WTC11 (cell line): ENCODE results near the gene OR8G1. TPM values are rescaled to one million over a fixed set of nuclear protein-coding genes. Genes with fewer than 3 reads are reported as not detected.

Source experiments
- ATAC-seq: fragments of 200-7000 bp; cut with Tn5 transposase; 2 replicates; pipeline ENCODE4 v1.10.0; 2021; ENCODE audit warnings: mild to moderate bottlenecking, moderate library complexity
- CTCF ChIA-PET: fragments of 300-600 bp; sonication (Branson Sonifier 250); formaldehyde crosslinking; loops from one replicate; lab custom pipeline; 2021; ENCODE audit warnings: antibody characterized with exemption; lab: Charles Lee
- POLR2A ChIA-PET: fragments of 350-600 bp; sonication (Branson Sonifier 250); formaldehyde crosslinking; loops from one replicate; lab custom pipeline; 2021; ENCODE audit warnings: antibody characterized with exemption; lab: Charles Lee
- DNase-seq: peaks from one replicate; pipeline ENCODE4 v3.0.0; 2021; ENCODE audit warnings: low spot score
- H3K27ac Mint-ChIP-seq: 2 replicates; pipeline ENCODE4 v1.8.0; 2021; ENCODE audit warnings: mixed read lengths
- H3K27me3 Mint-ChIP-seq: 2 replicates; pipeline ENCODE4 v1.8.0; 2021; ENCODE audit warnings: low read depth, mild to moderate bottlenecking, moderate library complexity, mixed read lengths
- H3K36me3 Mint-ChIP-seq: 2 replicates; pipeline ENCODE4 v1.8.0; 2021; ENCODE audit warnings: mixed read lengths
- H3K4me1 Mint-ChIP-seq: 2 replicates; pipeline ENCODE4 v1.8.0; 2022; ENCODE audit warnings: mixed read lengths
- H3K4me3 Mint-ChIP-seq: 2 replicates; pipeline ENCODE4 v1.8.0; 2021; ENCODE audit warnings: mild to moderate bottlenecking, moderate library complexity, mixed read lengths
- H3K9me3 Mint-ChIP-seq: 2 replicates; pipeline ENCODE4 v1.8.0; 2021; ENCODE audit warnings: mixed read lengths
- ATF1 ChIP-seq: sonication (generic); formaldehyde crosslinking; IDR thresholded peaks from 2 replicates; pipeline ENCODE4 v1.8.1; 2023; ENCODE audit warnings: mild to moderate bottlenecking, moderate library complexity, missing genetic modification reagents
- NFE2L1 ChIP-seq: sonication (generic); formaldehyde crosslinking; IDR thresholded peaks from 2 replicates; pipeline ENCODE4 v1.8.1; 2023; ENCODE audit warnings: missing genetic modification reagents
- NR2C2 ChIP-seq: sonication (generic); formaldehyde crosslinking; IDR thresholded peaks from 2 replicates; pipeline ENCODE4 v1.8.0; 2022; ENCODE audit warnings: mild to moderate bottlenecking, missing genetic modification reagents
- NR3C1 ChIP-seq: sonication (generic); formaldehyde crosslinking; conservative IDR thresholded peaks from 2 replicates; pipeline ENCODE4 v1.8.1; 2023; ENCODE audit warnings: low read depth, mild to moderate bottlenecking, missing genetic modification reagents
- PRRX2 ChIP-seq: fragments of 250-450 bp; sonication (Bioruptor Pico); IDR thresholded peaks from 2 replicates; pipeline ENCODE4 v1.8.0; 2021; ENCODE audit warnings: mild to moderate bottlenecking
- ZNF121 ChIP-seq: sonication (generic); formaldehyde crosslinking; IDR thresholded peaks from 2 replicates; pipeline ENCODE4 v1.8.0; 2023; ENCODE audit warnings: missing genetic modification reagents
- total RNA-seq: library from RNA; stranded (reverse); gene quantifications from 3 replicates; pipeline ENCODE4 v1.2.3, GENCODE V29; 2021
- TF ChIP-seq, protein P1 (sequence below): sonication (generic); formaldehyde crosslinking; IDR thresholded peaks from 2 replicates; pipeline ENCODE4 v1.8.0; 2022; ENCODE audit warnings: mild to moderate bottlenecking, missing genetic modification reagents
- TF ChIP-seq, protein P2 (sequence below): fragments of 250-450 bp; sonication (Bioruptor Pico); IDR thresholded peaks from 2 replicates; pipeline ENCODE4 v1.9.0; 2021; ENCODE audit warnings: mild to moderate bottlenecking, borderline replicate concordance
- TF ChIP-seq, protein P3 (sequence below): sonication (generic); formaldehyde crosslinking; IDR thresholded peaks from 2 replicates; pipeline ENCODE4 v1.8.1; 2023; ENCODE audit warnings: mild to moderate bottlenecking, missing genetic modification reagents, moderate library complexity
- TF ChIP-seq, protein P4 (sequence below): sonication (generic); formaldehyde crosslinking; IDR thresholded peaks from 2 replicates; pipeline ENCODE4 v1.8.1; 2023; ENCODE audit warnings: mild to moderate bottlenecking, missing genetic modification reagents, borderline replicate concordance
- TF ChIP-seq, protein P5 (sequence below): sonication (generic); formaldehyde crosslinking; IDR thresholded peaks from 2 replicates; pipeline ENCODE4 v1.8.0; 2022; ENCODE audit warnings: mild to moderate bottlenecking, missing genetic modification reagents
- TF ChIP-seq, protein P6 (sequence below): fragments of 250-450 bp; sonication (Bioruptor Pico); IDR thresholded peaks from 2 replicates; pipeline ENCODE4 v1.9.0; 2021; ENCODE audit warnings: mild to moderate bottlenecking
- TF ChIP-seq, protein P7 (sequence below): sonication (generic); formaldehyde crosslinking; IDR thresholded peaks from 2 replicates; pipeline ENCODE4 v1.8.0; 2023; ENCODE audit warnings: missing genetic modification reagents, mild to moderate bottlenecking, borderline replicate concordance

The OR8G1 gene
- total RNA-seq, 1 experiment from 2014 or later: not detected

DNA sequence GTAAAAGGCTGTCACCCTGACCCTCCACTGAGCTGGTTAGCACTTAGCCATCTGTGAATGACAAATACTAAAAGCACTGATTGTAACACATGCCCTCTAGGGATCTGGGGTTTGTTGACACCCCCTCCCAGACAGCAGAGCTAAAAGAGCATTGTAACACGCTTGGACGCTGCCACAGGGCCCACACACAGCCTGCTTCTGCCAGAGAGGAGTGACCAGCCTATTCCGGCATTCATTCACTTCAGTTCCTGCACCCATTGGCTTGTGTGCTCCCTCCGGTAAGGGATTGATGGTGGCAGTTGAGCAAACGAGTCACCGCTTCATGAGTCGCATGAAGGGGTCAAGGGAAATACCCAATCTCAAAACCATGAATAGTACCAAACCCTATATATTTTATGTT, 42.0 kb upstream of the OR8G1 start (continued):
- no peak for TF ChIP-seq PRRX2 (CRISPR knock-in tag)
- TF ChIP-seq, protein P1, sequence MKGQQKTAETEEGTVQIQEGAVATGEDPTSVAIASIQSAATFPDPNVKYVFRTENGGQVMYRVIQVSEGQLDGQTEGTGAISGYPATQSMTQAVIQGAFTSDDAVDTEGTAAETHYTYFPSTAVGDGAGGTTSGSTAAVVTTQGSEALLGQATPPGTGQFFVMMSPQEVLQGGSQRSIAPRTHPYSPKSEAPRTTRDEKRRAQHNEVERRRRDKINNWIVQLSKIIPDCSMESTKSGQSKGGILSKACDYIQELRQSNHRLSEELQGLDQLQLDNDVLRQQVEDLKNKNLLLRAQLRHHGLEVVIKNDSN: no peak
- TF ChIP-seq, protein P2, sequence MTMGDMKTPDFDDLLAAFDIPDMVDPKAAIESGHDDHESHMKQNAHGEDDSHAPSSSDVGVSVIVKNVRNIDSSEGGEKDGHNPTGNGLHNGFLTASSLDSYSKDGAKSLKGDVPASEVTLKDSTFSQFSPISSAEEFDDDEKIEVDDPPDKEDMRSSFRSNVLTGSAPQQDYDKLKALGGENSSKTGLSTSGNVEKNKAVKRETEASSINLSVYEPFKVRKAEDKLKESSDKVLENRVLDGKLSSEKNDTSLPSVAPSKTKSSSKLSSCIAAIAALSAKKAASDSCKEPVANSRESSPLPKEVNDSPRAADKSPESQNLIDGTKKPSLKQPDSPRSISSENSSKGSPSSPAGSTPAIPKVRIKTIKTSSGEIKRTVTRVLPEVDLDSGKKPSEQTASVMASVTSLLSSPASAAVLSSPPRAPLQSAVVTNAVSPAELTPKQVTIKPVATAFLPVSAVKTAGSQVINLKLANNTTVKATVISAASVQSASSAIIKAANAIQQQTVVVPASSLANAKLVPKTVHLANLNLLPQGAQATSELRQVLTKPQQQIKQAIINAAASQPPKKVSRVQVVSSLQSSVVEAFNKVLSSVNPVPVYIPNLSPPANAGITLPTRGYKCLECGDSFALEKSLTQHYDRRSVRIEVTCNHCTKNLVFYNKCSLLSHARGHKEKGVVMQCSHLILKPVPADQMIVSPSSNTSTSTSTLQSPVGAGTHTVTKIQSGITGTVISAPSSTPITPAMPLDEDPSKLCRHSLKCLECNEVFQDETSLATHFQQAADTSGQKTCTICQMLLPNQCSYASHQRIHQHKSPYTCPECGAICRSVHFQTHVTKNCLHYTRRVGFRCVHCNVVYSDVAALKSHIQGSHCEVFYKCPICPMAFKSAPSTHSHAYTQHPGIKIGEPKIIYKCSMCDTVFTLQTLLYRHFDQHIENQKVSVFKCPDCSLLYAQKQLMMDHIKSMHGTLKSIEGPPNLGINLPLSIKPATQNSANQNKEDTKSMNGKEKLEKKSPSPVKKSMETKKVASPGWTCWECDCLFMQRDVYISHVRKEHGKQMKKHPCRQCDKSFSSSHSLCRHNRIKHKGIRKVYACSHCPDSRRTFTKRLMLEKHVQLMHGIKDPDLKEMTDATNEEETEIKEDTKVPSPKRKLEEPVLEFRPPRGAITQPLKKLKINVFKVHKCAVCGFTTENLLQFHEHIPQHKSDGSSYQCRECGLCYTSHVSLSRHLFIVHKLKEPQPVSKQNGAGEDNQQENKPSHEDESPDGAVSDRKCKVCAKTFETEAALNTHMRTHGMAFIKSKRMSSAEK: no peak

DNA sequence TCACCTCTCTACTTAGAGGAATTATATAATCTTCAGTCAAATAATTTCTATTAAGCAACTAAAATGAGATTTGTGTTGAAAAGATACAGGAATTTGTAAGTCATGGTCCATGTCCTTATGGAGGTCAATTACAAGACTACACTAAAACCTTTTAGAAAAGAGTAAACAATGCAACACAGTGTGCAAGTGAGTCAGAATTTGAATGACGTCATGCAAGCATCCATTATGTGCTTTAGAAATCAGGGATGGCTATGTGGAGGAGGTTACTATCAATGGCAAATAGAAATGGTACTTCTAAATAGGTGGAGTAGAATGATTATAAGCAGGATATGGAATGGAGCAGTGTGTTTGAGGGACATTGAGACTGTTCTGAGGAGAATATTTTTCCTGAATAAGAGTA, 41.2 kb upstream of the OR8G1 start:
- CTCF ChIA-PET: no interaction called here

More for the DNA sequence above, 41.2 kb upstream of the OR8G1 start:
- ATAC-seq: no peak
- no peak overlapping the region for H3K4me3 Mint-ChIP-seq
- TF ChIP-seq, protein P3, sequence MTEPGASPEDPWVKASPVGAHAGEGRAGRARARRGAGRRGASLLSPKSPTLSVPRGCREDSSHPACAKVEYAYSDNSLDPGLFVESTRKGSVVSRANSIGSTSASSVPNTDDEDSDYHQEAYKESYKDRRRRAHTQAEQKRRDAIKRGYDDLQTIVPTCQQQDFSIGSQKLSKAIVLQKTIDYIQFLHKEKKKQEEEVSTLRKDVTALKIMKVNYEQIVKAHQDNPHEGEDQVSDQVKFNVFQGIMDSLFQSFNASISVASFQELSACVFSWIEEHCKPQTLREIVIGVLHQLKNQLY (CRISPR knock-in tag): no peak
- TF ChIP-seq NR3C1: no peak
- TF ChIP-seq NFE2L1: no peak
- TF ChIP-seq, protein P4, sequence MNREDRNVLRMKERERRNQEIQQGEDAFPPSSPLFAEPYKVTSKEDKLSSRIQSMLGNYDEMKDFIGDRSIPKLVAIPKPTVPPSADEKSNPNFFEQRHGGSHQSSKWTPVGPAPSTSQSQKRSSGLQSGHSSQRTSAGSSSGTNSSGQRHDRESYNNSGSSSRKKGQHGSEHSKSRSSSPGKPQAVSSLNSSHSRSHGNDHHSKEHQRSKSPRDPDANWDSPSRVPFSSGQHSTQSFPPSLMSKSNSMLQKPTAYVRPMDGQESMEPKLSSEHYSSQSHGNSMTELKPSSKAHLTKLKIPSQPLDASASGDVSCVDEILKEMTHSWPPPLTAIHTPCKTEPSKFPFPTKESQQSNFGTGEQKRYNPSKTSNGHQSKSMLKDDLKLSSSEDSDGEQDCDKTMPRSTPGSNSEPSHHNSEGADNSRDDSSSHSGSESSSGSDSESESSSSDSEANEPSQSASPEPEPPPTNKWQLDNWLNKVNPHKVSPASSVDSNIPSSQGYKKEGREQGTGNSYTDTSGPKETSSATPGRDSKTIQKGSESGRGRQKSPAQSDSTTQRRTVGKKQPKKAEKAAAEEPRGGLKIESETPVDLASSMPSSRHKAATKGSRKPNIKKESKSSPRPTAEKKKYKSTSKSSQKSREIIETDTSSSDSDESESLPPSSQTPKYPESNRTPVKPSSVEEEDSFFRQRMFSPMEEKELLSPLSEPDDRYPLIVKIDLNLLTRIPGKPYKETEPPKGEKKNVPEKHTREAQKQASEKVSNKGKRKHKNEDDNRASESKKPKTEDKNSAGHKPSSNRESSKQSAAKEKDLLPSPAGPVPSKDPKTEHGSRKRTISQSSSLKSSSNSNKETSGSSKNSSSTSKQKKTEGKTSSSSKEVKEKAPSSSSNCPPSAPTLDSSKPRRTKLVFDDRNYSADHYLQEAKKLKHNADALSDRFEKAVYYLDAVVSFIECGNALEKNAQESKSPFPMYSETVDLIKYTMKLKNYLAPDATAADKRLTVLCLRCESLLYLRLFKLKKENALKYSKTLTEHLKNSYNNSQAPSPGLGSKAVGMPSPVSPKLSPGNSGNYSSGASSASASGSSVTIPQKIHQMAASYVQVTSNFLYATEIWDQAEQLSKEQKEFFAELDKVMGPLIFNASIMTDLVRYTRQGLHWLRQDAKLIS (CRISPR knock-in tag): no peak
- no peak for TF ChIP-seq ATF1 (CRISPR knock-in tag)
- no peak for TF ChIP-seq NR2C2 (CRISPR knock-in tag)
- TF ChIP-seq, protein P5, sequence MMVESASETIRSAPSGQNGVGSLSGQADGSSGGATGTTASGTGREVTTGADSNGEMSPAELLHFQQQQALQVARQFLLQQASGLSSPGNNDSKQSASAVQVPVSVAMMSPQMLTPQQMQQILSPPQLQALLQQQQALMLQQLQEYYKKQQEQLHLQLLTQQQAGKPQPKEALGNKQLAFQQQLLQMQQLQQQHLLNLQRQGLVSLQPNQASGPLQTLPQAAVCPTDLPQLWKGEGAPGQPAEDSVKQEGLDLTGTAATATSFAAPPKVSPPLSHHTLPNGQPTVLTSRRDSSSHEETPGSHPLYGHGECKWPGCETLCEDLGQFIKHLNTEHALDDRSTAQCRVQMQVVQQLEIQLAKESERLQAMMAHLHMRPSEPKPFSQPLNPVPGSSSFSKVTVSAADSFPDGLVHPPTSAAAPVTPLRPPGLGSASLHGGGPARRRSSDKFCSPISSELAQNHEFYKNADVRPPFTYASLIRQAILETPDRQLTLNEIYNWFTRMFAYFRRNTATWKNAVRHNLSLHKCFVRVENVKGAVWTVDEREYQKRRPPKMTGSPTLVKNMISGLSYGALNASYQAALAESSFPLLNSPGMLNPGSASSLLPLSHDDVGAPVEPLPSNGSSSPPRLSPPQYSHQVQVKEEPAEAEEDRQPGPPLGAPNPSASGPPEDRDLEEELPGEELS: no peak
- TF ChIP-seq, protein P6, sequence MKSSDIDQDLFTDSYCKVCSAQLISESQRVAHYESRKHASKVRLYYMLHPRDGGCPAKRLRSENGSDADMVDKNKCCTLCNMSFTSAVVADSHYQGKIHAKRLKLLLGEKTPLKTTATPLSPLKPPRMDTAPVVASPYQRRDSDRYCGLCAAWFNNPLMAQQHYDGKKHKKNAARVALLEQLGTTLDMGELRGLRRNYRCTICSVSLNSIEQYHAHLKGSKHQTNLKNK (CRISPR knock-in tag): no peak
- TF ChIP-seq, protein P7, sequence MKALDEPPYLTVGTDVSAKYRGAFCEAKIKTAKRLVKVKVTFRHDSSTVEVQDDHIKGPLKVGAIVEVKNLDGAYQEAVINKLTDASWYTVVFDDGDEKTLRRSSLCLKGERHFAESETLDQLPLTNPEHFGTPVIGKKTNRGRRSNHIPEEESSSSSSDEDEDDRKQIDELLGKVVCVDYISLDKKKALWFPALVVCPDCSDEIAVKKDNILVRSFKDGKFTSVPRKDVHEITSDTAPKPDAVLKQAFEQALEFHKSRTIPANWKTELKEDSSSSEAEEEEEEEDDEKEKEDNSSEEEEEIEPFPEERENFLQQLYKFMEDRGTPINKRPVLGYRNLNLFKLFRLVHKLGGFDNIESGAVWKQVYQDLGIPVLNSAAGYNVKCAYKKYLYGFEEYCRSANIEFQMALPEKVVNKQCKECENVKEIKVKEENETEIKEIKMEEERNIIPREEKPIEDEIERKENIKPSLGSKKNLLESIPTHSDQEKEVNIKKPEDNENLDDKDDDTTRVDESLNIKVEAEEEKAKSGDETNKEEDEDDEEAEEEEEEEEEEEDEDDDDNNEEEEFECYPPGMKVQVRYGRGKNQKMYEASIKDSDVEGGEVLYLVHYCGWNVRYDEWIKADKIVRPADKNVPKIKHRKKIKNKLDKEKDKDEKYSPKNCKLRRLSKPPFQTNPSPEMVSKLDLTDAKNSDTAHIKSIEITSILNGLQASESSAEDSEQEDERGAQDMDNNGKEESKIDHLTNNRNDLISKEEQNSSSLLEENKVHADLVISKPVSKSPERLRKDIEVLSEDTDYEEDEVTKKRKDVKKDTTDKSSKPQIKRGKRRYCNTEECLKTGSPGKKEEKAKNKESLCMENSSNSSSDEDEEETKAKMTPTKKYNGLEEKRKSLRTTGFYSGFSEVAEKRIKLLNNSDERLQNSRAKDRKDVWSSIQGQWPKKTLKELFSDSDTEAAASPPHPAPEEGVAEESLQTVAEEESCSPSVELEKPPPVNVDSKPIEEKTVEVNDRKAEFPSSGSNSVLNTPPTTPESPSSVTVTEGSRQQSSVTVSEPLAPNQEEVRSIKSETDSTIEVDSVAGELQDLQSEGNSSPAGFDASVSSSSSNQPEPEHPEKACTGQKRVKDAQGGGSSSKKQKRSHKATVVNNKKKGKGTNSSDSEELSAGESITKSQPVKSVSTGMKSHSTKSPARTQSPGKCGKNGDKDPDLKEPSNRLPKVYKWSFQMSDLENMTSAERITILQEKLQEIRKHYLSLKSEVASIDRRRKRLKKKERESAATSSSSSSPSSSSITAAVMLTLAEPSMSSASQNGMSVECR (CRISPR knock-in tag): no peak
- no peak for TF ChIP-seq ZNF121
- no peak for DNase-seq
- H3K36me3 Mint-ChIP-seq: no peaks in the 10 kb centered on the region; the same call in 1 of the 2 replicates
- POLR2A ChIA-PET: no interaction called here
- H3K9me3 Mint-ChIP-seq: peaks cover 3% of the 10 kb centered on the region
- H3K4me1 Mint-ChIP-seq: peaks cover 4% of the 10 kb centered on the region
- no peaks in the 10 kb centered on the region for H3K27me3 Mint-ChIP-seq
- H3K27ac Mint-ChIP-seq: no peak overlapping the region
